HuH-7.5 (cell line): Measurements from ENCODE around the gene EXD3.
"Not testable (repeated sequence)": the region's sequence is repeated elsewhere in the genome, so short reads cannot be mapped to it uniquely, and the experiment has no call there.

Experiments
- DNase-seq: peaks from one replicate; pipeline ENCODE4 v3.0.0; 2011; ENCODE audit warnings: low spot score

EXD3 gene

GRCh38 chr9:137272241-137273094 is 150.5 kb downstream of the EXD3 start:
- DNase-seq: no peak

GRCh38 chr9:137271696-137272076 is 151.3 kb downstream of the EXD3 start:
- no peak for DNase-seq

GRCh38 chr9:137270929-137271695 is 151.8 kb downstream of the EXD3 start:
- no peak for DNase-seq

GRCh38 chr9:137269231-137269772 is 153.7 kb downstream of the EXD3 start:
- no peak for DNase-seq

- DNase-seq: no peak
These were observed 154.3 kb downstream of the EXD3 start for GRCh38 chr9:137268538-137269201.

- DNase-seq: no peak
These were observed 155.0 kb downstream of the EXD3 start for GRCh38 chr9:137267933-137268355.

- DNase-seq: no peak
These were observed 156.1 kb downstream of the EXD3 start for GRCh38 chr9:137266585-137267453.

GRCh38 chr9:137266162-137266527 is 156.8 kb downstream of the EXD3 start:
- DNase-seq: no peak

- DNase-seq: no peak
These were observed 157.3 kb downstream of the EXD3 start for GRCh38 chr9:137265496-137266161.

- no peak for DNase-seq
These were observed 158.9 kb downstream of the EXD3 start for GRCh38 chr9:137264067-137264466.

GRCh38 chr9:137263506-137263905 is 159.5 kb downstream of the EXD3 start:
- no peak for DNase-seq

GRCh38 chr9:137262909-137263285 is 160.1 kb downstream of the EXD3 start:
- DNase-seq: no peak

- not testable (repeated sequence) for DNase-seq
These were observed 160.6 kb downstream of the EXD3 start for GRCh38 chr9:137262173-137262908.
